KOPT-K1 (cell line): ENCODE results near the gene COL5A2.

Source experiments
- H3K27ac ChIP-seq: fragments of 200-600 bp; sonication (generic); 2 replicates; pipeline ENCODE4 v1.5.1; 2016; ENCODE audit warnings: antibody characterized with exemption, mild to moderate bottlenecking, low read depth, low read length; ENCODE audit not compliant: poor library complexity, severe bottlenecking
- H3K36me3 ChIP-seq: fragments of 200-600 bp; sonication (generic); 2 replicates; pipeline ENCODE4 v1.5.1; 2017; ENCODE audit warnings: antibody characterized with exemption, mild to moderate bottlenecking, low read length, moderate library complexity; ENCODE audit not compliant: insufficient read depth
- H3K9me3 ChIP-seq: fragments of 200-600 bp; sonication (generic); 2 replicates; pipeline ENCODE4 v1.5.1; 2017; ENCODE audit warnings: antibody characterized with exemption, low read length, mild to moderate bottlenecking; ENCODE audit not compliant: insufficient read depth, poor library complexity, severe bottlenecking

The COL5A2 gene

DNA sequence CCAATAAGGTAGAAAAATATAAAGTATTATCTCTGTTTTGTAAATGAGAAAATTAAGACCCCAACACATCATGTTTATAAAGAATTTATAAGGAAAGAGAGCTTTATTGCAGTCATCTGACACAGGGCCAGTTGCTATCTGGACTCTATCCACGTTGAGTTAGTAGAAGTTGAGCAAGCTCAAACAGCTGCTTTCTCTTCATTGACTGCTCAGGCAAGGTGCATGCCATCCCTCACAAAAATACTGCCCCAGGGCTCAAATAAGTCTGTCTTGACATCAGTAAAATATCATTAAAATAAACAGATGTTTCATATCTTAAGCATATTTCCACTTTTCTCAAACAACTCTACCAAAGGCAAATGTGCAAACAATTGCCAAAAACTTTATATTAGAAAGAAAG, 14.8 kb downstream of the COL5A2 start:
- Histone ChIP-seq H3K9me3 (no peaks in the 10 kb centered on the region), H3K36me3 (no peaks in the 10 kb centered on the region), H3K27ac (no peak overlapping the region)

DNA sequence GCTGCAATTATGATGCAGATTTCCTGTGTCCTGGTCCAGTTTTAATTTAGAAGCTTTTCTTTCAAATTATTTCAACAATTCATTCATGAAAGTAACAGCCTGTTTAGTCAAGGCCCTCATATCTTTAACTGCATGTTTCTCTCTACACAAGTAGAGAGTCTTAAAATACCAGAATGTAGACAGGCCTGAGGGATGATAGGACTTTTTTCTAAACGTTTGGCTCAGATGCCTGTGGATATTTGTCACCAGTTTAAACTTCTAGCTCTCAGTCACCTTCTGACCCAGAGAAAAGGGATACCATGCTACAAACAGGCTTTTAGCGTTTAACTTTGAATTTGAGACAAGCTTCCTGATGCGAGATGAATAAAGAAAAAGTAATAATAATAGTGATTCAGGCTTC, 15.7 kb downstream of the COL5A2 start:
- no peaks in the 10 kb centered on the region for H3K36me3 ChIP-seq
- H3K27ac ChIP-seq = no peak overlapping the region
- H3K9me3 ChIP-seq = no peaks in the 10 kb centered on the region

- no peak overlapping the region for H3K27ac ChIP-seq
- no peaks in the 10 kb centered on the region for H3K36me3 ChIP-seq
- no peaks in the 10 kb centered on the region for H3K9me3 ChIP-seq
Measured at GRCh38 chr2:189162566-189162965, 17.0 kb downstream of the COL5A2 start.

- no peaks in the 10 kb centered on the region for H3K36me3 ChIP-seq
- H3K9me3 ChIP-seq = no peaks in the 10 kb centered on the region
- no peak overlapping the region for H3K27ac ChIP-seq
Measured at GRCh38 chr2:189161894-189162293, 17.7 kb downstream of the COL5A2 start.

GRCh38 chr2:189159717-189160116, 19.8 kb downstream of the COL5A2 start:
- Histone ChIP-seq H3K27ac (no peak overlapping the region), H3K36me3 (no peaks in the 10 kb centered on the region), H3K9me3 (no peaks in the 10 kb centered on the region)

DNA sequence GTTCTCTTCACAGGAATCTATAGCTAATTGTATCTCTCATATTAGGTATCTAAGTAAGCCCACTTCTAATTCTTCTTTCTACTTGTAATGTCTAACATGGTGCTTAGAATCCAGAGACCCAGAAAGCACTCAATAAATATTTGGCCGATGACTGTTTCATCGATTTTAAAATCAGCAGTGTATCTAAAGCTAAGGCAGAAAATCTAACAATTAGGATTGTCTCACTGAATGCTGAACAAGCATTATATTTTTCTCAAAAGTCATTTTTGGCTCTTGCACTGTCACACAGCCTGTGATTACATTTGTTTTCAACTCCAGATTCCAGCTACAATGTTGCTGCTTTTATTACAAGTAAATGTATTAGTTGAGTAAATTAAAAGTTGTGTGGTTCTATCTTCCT, 20.3 kb downstream of the COL5A2 start:
- H3K27ac ChIP-seq = no peak overlapping the region
- no peaks in the 10 kb centered on the region for H3K9me3 ChIP-seq
- H3K36me3 ChIP-seq = no peaks in the 10 kb centered on the region

DNA sequence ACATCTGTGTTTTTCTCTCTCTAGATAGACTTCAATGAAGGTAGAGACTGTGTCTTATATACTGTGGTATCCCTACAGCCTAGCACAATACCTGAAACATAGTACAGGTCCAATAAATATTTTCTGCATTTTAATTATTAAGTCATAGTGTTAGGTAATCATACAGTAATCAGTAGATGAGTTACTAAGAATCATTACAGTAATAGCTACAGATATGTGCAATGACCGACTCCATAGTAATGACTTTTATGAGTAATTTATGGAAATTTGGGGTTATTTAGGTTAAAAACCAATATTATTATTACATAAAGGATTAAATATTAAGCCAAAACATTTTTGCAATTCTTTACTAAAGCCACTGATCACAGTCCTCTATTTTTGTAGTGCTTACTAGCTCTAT, 21.6 kb downstream of the COL5A2 start:
- Histone ChIP-seq H3K36me3 (no peaks in the 10 kb centered on the region), H3K9me3 (no peaks in the 10 kb centered on the region), H3K27ac (no peak overlapping the region)

- Histone ChIP-seq H3K9me3 (no peaks in the 10 kb centered on the region), H3K27ac (no peak overlapping the region), H3K36me3 (no peaks in the 10 kb centered on the region)
Measured at GRCh38 chr2:189157456-189157855, 22.1 kb downstream of the COL5A2 start.

DNA sequence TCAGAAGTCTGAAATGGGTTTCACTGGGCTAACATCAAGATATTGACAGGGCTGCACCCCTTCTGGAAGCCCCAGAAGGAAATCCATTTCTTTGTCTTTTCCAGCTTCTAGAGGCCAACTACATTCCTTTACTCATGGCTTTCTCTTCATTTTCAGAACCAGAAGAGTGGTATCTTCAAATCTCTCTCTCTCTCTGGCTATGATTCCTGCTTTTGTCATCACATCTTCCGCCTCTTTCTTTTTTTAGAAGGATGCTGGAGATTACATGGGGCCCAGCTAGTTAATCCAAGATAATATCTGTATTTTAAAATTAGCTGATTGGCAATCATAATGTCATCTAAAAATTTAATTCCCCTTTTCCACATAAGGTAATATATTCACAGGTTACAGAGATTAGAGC, 23.8 kb downstream of the COL5A2 start:
- H3K27ac ChIP-seq = no peak overlapping the region

DNA sequence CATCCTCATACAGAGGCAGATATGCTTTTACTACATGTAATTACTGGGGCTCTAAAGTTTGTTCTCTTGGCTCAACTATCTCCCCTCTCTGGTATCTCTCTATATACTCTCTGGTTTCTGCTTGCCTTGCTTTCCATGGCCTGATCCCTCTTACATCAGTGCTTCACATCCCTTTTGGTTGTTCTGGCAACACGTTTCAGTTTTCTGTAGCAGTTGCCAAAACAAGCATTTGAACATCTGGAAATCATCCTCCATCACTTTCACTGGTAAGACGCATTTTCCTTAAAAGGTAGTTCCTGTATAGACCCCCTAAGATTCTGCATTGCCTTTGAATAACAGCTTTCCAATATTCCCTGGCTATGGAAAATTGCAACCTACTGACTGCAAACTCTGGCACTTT, 25.9 kb downstream of the COL5A2 start:
- Histone ChIP-seq H3K9me3 (no peaks in the 10 kb centered on the region), H3K27ac (no peak overlapping the region), H3K36me3 (no peaks in the 10 kb centered on the region)

More for the DNA sequence above, 23.8 kb downstream of the COL5A2 start:
- Histone ChIP-seq H3K36me3 (no peaks in the 10 kb centered on the region), H3K9me3 (no peaks in the 10 kb centered on the region)

DNA sequence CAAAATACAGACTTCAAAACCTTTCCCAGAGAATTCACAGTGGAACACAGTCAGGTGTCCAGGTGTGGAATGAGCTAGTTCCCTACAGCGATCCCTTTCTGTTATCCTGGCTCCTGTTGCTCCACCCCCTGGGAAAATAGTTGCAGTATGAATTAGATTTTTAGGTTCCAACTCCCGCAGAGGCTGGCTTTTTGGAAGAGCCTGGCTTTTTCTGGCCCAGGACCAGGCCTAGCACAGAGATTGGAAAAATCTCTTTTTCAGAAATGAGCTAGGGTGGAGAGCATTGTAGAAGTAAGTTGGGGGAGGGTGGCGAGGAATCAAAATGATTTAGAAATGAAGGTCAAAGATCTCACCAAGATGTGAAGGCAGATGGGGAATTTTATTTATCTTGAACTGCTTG, 27.1 kb downstream of the COL5A2 start:
- Histone ChIP-seq H3K36me3 (no peaks in the 10 kb centered on the region), H3K27ac (no peak overlapping the region), H3K9me3 (no peaks in the 10 kb centered on the region)

DNA sequence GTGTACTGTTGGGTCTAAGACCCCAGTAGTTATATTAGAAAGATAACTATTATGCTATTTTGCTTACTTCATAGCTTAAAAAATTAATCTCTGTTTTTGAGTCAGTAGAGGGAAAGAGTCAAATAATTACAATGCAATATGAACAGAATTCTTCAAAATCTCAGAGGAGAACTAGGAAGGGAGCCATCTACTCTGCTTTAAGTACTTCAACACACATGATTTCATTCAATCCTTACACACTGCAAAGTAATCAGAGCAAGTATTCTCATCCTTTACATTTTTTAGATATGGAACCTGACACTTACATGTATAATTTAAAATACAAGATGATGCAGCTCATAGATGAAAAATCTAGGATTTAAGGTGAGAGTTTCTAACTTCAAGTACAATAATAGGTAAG, 27.7 kb downstream of the COL5A2 start:
- no peak overlapping the region for H3K27ac ChIP-seq
- H3K9me3 ChIP-seq = no peaks in the 10 kb centered on the region
- H3K36me3 ChIP-seq = no peaks in the 10 kb centered on the region

- no peaks in the 10 kb centered on the region for H3K36me3 ChIP-seq
- H3K27ac ChIP-seq = no peak overlapping the region
- H3K9me3 ChIP-seq = no peaks in the 10 kb centered on the region
Measured at GRCh38 chr2:189150033-189150432, 29.5 kb downstream of the COL5A2 start.

DNA sequence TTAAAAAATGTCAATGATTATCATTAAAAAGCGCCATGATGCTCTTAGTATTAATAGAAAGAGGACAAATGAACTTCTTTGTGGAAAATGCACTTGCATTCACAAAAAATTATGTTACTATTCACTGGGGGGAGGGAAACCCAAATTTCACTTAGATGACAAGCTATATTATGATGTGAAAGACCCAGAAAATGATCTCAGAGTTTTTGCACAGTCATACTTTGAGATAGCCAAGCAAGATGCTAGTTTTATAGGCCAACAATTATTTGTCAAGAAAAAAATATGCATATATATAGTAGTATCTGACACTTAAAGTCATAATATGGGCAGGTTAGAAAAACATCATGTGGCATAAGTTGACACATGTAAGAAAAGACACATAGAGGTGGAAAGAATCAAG, 31.6 kb downstream of the COL5A2 start:
- Histone ChIP-seq H3K27ac (no peak overlapping the region), H3K36me3 (no peaks in the 10 kb centered on the region), H3K9me3 (no peaks in the 10 kb centered on the region)

DNA sequence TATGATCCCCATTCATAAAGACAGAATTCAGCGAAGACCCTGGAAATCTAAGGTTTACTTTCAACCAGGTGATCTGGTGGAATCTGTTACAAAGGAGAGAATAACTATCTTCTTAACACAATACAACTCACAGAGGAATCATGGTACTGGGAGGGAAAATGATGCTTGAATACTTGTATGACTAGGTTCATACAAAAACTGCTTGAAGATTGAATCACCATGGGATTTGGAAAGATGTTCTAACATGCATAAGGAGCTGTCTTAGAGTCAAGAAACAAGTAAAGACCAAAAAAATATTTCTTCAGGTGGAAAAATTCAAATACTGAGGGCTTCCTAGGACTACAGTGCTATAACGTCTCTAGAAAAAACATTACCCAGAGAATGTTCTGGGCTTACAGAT, 32.2 kb downstream of the COL5A2 start:
- H3K9me3 ChIP-seq = no peaks in the 10 kb centered on the region
- H3K27ac ChIP-seq = no peak overlapping the region
- H3K36me3 ChIP-seq = no peaks in the 10 kb centered on the region

DNA sequence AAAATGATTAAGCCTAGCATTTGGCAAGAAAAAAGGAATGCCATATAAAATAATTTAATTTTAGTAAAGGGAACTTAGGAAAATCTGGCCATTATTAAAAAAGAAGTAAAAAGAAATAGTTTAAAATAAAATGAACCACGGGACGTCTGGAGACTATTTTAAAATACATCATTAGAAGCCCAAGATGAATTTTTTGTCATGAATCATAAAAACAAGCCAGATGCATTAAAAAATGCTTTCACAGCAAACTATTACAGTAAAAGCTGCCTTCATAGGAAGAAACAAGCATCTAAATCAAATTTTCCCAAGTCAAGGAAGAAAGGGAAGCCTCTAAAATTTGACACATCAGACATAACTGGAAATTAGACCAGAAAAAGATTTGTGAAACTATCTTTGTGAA, 33.0 kb downstream of the COL5A2 start:
- Histone ChIP-seq H3K27ac (no peak overlapping the region), H3K36me3 (no peaks in the 10 kb centered on the region), H3K9me3 (no peaks in the 10 kb centered on the region)

DNA sequence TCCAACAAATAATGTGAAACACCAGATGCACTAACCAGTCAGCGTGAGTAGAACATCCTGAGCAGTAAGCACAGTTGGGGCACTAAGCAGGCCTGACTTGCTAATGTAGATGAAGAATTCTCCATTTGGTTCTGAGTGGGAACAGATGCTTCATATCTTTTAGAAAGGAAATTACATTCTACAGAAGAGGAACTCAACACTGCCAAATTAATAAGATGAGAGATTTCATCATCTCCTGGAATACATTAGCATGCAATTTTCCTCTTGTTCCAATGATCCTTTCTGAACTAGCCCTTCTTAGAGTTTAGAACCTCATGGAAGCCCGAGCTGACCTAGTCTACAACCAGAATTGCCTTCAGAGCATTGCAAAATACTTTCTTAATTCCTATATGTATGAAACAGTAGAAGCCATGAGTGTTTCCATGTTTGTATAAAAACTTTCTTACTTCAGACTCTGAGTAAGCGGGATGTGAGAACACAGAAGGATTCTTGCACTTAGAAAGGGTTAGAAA, 34.8 kb downstream of the COL5A2 start:
- no peak overlapping the region for H3K27ac ChIP-seq
- no peaks in the 10 kb centered on the region for H3K9me3 ChIP-seq
- H3K36me3 ChIP-seq = no peaks in the 10 kb centered on the region
